GM10266 (cell line): Measurements from ENCODE around the gene PHOX2A.

Experiments
- DNase-seq: peaks from one replicate; pipeline ENCODE4 v3.0.0; 2012; ENCODE audit errors: extremely low spot score
- TF ChIP-seq, protein P1 (sequence below): IDR thresholded peaks from 2 replicates; pipeline ENCODE4 v1.5.1; 2012; ENCODE audit warnings: mild to moderate bottlenecking, low read depth; ENCODE audit not compliant: control insufficient read depth, insufficient read depth; ENCODE audit errors: missing control alignments

Gene PHOX2A

DNA sequence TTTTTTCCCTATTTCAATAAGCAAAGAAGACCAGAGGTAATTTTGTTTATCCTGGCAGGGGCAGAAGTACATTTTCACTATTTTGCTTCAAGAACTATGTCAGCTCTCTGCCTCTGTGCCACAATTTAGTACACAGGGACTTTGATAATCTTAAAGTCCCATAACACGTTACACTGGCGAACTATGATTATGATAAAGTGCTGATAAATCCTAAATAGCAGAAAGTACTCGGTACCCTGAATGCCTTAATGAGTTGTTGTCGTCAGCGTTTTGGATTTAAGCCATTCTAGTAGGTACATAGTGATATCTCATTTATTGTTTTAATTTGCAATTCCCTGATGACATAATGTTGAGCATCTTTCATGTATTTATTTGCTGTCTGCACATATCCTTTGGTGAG lies 16.6 kb upstream of the PHOX2A start:
- DNase-seq = no peak
- TF ChIP-seq, protein P1, sequence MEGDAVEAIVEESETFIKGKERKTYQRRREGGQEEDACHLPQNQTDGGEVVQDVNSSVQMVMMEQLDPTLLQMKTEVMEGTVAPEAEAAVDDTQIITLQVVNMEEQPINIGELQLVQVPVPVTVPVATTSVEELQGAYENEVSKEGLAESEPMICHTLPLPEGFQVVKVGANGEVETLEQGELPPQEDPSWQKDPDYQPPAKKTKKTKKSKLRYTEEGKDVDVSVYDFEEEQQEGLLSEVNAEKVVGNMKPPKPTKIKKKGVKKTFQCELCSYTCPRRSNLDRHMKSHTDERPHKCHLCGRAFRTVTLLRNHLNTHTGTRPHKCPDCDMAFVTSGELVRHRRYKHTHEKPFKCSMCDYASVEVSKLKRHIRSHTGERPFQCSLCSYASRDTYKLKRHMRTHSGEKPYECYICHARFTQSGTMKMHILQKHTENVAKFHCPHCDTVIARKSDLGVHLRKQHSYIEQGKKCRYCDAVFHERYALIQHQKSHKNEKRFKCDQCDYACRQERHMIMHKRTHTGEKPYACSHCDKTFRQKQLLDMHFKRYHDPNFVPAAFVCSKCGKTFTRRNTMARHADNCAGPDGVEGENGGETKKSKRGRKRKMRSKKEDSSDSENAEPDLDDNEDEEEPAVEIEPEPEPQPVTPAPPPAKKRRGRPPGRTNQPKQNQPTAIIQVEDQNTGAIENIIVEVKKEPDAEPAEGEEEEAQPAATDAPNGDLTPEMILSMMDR = no peak

DNA sequence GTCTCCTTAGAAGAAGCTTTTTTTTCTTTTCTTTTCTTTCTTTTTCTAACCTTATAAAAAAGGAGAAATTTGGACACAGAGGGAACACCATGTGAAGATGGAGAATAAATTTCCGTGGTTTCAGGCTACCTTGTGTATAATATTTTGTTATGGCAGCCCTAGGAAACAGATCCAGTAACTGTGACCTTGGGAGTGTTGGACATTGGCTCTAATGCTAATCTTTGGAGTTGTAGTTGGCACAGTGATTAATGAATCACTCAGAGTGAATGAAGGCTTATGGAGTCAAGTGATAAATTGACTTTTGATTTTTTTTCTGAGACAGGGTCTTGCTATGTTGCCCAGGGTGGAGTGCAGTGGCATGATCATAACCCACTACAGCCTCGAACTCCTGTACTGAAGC lies 15.5 kb upstream of the PHOX2A start:
- DNase-seq = no peak
- TF ChIP-seq, protein P1 = no peak

DNA sequence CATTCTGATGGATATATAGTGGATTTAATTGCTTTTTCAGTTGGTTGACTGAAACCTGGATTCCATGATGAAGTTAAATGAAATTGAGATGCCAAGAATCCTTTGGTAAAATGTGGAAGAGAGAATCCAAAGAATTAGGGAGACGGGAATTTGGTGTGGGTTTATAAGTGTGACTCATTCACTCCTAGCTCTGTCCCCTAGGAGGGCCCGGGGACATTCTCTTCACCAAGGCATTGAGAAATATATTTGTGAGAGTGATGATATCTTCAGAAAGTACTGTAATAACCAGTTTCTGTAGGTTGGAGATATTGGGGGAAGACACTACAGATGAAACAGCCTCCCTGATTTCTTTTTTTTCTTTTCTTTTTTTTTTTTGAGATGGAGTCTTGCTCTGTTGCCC lies 13.6 kb upstream of the PHOX2A start:
- TF ChIP-seq, protein P1 = no peak
- DNase-seq = no peak

DNA sequence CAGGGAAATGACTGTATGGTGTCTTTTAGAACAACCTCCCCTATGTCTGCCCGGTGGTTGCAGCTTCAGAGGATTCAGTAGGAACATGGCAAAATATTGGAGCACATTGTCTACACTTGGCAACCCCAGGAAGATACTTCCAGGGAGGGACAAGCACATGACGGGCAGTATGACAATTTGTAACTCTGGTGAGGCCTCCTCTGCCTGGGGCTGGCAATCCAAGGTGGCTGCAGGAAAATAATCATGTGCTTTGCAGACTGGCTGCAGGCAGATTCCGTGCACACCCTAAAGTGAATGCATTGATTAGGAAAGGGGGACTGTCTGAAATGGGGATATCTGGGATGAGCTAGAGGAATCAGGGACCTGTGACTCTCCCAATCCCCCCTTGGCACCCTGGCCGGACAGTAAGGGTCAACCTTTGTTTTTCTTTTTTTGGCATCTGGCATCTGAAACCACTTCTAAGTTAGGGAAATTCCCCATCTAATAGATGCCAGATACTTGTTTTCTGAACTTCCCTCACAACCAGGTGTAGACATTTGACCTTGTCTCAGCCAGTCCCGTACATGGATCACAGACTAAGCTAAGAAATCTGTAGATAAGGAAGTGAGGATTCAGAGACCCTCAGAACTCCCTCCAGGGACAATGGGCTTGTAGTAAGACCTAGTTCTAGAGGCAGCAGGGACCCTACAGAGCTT lies 10.5 kb upstream of the PHOX2A start:
- no peak for DNase-seq
- TF ChIP-seq, protein P1 = no peak

DNA sequence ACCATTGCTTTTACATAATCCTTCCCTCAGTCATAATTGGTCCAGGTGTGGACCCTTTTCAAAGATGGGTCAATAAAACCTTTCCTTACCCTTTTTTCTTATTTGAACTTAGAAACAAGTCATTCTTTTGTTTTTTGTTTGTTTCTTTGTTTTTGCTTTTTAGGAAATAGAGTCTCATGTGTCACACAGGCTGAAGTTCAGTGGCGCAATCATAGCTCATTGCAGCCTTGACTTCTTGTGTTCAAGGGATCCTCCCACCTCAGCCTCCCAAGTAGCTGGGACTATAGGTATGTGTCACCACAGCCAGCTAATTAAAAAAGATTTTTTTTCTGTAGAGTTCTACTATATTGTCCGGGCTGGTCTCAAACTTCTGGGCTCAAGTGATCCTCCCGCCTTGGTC lies 9.4 kb upstream of the PHOX2A start:
- no peak for DNase-seq
- TF ChIP-seq, protein P1 = no peak

DNA sequence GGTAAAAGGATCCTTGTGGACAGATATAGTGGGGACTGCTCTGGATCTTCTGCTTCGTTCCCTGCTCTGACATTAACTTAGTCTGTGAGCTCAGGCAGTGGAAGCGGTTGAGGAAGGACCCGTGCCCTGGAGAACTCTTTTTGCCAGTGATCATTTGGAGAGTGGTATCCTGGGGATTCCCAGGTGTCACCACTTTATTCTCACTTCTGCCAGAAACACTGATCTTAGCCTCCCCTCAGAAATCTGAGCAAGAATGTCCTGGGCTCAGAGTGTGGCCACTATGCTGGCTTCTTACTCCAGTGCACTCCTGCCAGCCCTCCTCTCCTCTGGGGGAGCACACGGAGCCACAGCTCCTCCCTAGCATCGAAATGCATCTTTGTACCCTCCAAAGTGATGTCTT lies 7.6 kb upstream of the PHOX2A start:
- DNase-seq = no peak
- TF ChIP-seq, protein P1 = no peak

DNA sequence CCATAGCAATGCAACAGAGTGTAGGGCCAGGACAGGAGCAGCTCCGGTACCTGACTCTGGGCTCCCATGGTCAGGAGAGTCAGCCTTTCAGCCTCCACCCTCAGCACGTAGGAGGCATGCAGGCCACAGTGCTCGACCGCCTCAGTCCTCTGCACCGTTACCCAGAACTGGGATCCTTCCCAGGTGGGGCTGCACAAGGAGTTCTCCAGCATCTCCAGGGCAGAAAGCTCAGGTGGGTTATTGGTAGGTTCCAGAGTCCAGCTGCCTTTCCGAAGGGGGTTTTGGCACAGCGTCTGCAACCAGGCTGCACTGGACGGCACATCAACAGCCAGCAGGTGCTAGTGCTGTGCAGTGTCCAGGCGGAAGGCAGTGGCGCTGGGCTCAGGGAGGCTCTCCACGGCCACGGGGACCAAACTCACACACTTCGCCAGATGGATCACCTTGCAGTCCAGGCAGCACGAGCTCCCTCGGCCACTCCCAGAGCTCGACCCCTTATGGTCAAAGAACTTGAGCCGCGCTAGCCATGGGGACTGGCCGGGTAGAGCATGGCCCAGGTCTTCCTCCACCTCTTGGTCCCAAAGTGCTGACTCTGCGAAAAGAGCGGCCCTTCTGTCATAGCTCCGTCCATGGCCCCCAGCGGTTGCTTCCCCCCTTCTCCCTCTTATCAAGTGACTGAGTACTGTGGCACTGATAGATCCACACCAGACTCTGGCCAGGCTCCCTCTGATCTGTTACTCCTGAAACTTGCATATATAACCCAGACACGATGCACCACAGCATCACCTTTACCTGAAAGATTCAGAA lies 6.9 kb upstream of the PHOX2A start:
- TF ChIP-seq, protein P1 = no peak
- DNase-seq = no peak
